Sigmoid colon (tissue), 7 donors: ENCODE measurements around the gene CR1. TPM values are rescaled to one million over a fixed set of nuclear protein-coding genes. Genes with fewer than 3 reads are reported as not detected.
"Not testable (repeated sequence)": the region's sequence is repeated elsewhere in the genome, so short reads cannot be mapped to it uniquely, and the experiment has no call there.

Experiments used
- DNase-seq: peaks from one replicate; pipeline ENCODE4 v3.0.0-alpha.2; 2019
- H3K27ac ChIP-seq, 4 donors: fragments of 200-600 bp; sonication (generic); one replicate each; pipeline ENCODE4 v1.5.1; 2016 to 2019; ENCODE audit warnings: mild to moderate bottlenecking in 1 of 4
- H3K27me3 ChIP-seq, 3 donors: fragments of 200-600 bp; sonication (generic); one replicate each; pipeline ENCODE4 v1.5.1; 2019; ENCODE audit warnings: mild to moderate bottlenecking in 1 of 3
- H3K36me3 ChIP-seq, 4 donors: fragments of 200-600 bp; sonication (generic); one replicate each; pipeline ENCODE4 v1.5.1; 2016 to 2019
- H3K4me1 ChIP-seq, 4 donors: fragments of 200-600 bp; sonication (generic); one replicate each; pipeline ENCODE4 v1.5.1; 2017 to 2019
- H3K4me3 ChIP-seq, 4 donors: fragments of 200-600 bp; sonication (generic); one replicate each; pipeline ENCODE4 v1.5.1; 2017 to 2019; ENCODE audit warnings: mild to moderate bottlenecking in 2 of 4, moderate library complexity in 1 of 4
- H3K9me3 ChIP-seq, 4 donors: fragments of 200-600 bp in 3 of 4; sonication (generic) in 3 of 4; one replicate each; pipeline versions ENCODE4 v1.5.1 to v1.6.1; 2013 to 2019
- EP300 ChIP-seq, 4 donors: sonication (generic); formaldehyde crosslinking; IDR thresholded peaks; one replicate each; pipeline ENCODE4 v1.6.1; 2017; ENCODE audit warnings: antibody characterized with exemption in 4 of 4
- POLR2A ChIP-seq, 2 donors: fragments of 450-650 bp; IDR thresholded peaks; one replicate each; pipeline ENCODE4 v1.6.1; 2016; ENCODE audit warnings: antibody characterized with exemption in 2 of 2, mild to moderate bottlenecking in 2 of 2, moderate library complexity in 2 of 2
- POLR2AphosphoS5 ChIP-seq, 4 donors: sonication (generic); formaldehyde crosslinking; IDR thresholded peaks; one replicate each; pipeline ENCODE4 v1.6.1; 2017; ENCODE audit warnings: antibody characterized with exemption in 4 of 4
- WGBS, 2 donors: extraction: QIAGEN DNeasy Blood & Tissue Kit; methylation state at CpG; one replicate each; pipeline ENCODE4 v1.1.7; 2013; 5-methylcytosine and 5-hydroxymethylcytosine counted together
- intact Hi-C: fragments of 100-400 bp; cut with DNase I; formaldehyde crosslinking; loops from one replicate; pipeline ENCODE4 v1.15.1; 2023
- polyA plus RNA-seq, 3 donors: library from polyadenylated mRNA; stranded (reverse); fragments of 200-250 nt; gene quantifications; one replicate each; pipeline ENCODE4 v1.2.3, GENCODE V29; 2013
- total RNA-seq, 4 donors: library from RNA; depleted of rRNA; stranded (reverse); fragments of >200 nt; gene quantifications; one replicate each; pipeline ENCODE4 v1.1.0, GENCODE V29; 2016
- TF ChIP-seq, protein P1 (sequence below), 4 experiments: fragments of 450-650 bp in 3 of 4; fragments of 200-600 bp in 1 of 4; IDR thresholded peaks; one replicate each; pipeline ENCODE4 v1.5.1; 2016 to 2019; ENCODE audit warnings: antibody characterized with exemption in 4 of 4, mild to moderate bottlenecking in 3 of 4, moderate library complexity in 2 of 4
- donor health status: healthy with polysubstance abuse.
- donor health status: Bipolar disorder and iron deficiency.
- donor health status: healthy.

CR1 gene
- total and polyA plus RNA-seq, 7 donors, result 0.46 to 11.5 (median 5.8) TPM

DNA sequence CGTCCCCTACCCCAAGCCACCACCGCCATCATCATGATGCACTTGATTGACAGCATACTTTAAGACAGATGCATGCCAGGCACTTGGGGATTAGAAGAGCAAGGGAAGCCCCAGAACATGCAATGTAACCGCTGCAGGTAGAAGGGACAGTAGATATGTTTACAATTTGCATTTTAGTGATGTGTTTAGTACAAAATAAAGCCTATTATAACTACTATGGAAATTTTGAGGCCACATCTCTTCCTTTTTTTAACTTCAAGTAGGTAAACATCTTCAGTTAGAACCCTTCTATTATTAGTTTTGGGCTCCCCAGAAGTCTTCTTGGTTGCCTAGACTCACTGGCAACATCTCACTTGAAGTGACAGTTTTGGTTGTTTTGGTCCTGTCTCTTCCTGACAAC, 174.2 kb downstream of the CR1 start:
- WGBS, 2 donors, result 64 to 79% methylated on average over 3 of the region's 3 CpGs
- Histone ChIP-seq H3K4me3 (no peak overlapping the region), H3K27me3 (peaks cover 11 to 56% (median 22%) of the 10 kb centered on the region in 3 donors), H3K4me1 (peaks cover 0 to 11% (median 7%) of the 10 kb centered on the region in 4 donors), H3K36me3 (no peaks in the 10 kb centered on the region), H3K9me3 (peaks cover 0 to 11% (median 0%) of the 10 kb centered on the region in 4 donors), H3K27ac (no peak overlapping the region)
- no peak for DNase-seq
- intact Hi-C loops, result no loop called here
- TF ChIP-seq POLR2A (IDR thresholded peaks at IDR 0.05) (no peak), POLR2AphosphoS5 (IDR thresholded peaks at IDR 0.05) (no peak), EP300 (IDR thresholded peaks at IDR 0.05) (no peak)
- TF ChIP-seq, protein P1, sequence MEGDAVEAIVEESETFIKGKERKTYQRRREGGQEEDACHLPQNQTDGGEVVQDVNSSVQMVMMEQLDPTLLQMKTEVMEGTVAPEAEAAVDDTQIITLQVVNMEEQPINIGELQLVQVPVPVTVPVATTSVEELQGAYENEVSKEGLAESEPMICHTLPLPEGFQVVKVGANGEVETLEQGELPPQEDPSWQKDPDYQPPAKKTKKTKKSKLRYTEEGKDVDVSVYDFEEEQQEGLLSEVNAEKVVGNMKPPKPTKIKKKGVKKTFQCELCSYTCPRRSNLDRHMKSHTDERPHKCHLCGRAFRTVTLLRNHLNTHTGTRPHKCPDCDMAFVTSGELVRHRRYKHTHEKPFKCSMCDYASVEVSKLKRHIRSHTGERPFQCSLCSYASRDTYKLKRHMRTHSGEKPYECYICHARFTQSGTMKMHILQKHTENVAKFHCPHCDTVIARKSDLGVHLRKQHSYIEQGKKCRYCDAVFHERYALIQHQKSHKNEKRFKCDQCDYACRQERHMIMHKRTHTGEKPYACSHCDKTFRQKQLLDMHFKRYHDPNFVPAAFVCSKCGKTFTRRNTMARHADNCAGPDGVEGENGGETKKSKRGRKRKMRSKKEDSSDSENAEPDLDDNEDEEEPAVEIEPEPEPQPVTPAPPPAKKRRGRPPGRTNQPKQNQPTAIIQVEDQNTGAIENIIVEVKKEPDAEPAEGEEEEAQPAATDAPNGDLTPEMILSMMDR (IDR thresholded peaks at IDR 0.05), result no peak

DNA sequence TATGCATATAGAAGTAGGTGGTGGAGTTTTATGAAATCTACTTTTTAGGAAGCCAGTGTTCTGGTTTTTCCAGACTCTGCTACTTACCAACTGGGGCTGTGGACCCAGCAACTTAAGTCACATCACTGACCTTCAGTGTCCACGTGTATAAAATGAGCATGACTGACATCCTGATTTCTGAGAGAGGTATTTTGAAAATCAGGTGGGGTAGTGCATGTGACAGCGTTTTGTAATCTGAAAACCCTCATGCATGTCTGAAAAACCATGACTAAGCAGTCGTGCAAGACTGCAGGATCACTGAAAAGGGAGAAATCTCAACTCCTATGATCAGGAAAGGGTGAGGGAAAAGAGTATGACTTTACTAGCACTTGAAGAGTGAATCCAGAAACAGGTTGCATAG, 175.0 kb downstream of the CR1 start:
- intact Hi-C loops, result no loop called here
- peaks cover 0 to 11% (median 7%) of the 10 kb centered on the region in 4 donors for H3K4me1 ChIP-seq
- H3K36me3 ChIP-seq, result no peaks in the 10 kb centered on the region
- peaks cover 11 to 54% (median 22%) of the 10 kb centered on the region in 3 donors for H3K27me3 ChIP-seq
- TF ChIP-seq, protein P1 (IDR thresholded peaks at IDR 0.05), result no peak
- no peak for DNase-seq
- H3K27ac ChIP-seq, result no peak overlapping the region
- H3K4me3 ChIP-seq, result no peak overlapping the region
- peaks cover 0 to 9% (median 0%) of the 10 kb centered on the region in 4 donors for H3K9me3 ChIP-seq
- 29 to 45% methylated on average over 3 of the region's 3 CpGs for WGBS, 2 donors

DNA sequence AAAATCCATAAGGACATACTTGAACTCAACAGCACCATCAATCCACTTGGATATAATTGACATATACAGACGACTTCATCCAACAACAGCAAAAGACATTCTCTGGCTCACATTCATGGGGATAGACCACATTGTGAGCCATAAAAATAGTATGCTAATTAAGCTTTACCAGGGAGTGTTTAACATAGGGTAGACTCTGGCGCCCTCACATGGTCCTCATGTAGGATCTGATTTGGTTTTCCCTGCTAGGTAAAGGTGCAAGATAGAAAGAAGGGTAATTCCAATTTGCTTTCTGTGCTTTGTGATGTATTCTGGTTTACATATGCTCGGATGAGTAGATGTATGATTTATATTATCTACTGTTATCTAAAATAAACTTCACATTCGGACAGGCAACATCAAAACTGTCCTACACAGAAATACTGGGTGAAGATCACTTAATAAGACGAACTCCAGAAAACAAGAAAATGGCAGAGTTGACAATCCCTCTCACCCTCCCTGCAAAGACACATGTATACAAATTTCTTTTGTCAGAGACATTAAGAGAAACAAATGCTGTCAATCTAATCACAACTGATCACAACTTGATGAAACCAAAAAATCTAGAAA, 176.7 kb downstream of the CR1 start:
- H3K4me1 ChIP-seq, result peaks cover 0 to 11% (median 7%) of the 10 kb centered on the region in 4 donors
- DNase-seq, result no peak
- no peaks in the 10 kb centered on the region for H3K9me3 ChIP-seq
- H3K27me3 ChIP-seq, result peaks cover 11 to 37% (median 22%) of the 10 kb centered on the region in 3 donors
- intact Hi-C loops, result no loop called here
- 20 to 26% methylated on average over 5 of the region's 5 CpGs for WGBS, 2 donors
- no peak overlapping the region for H3K27ac ChIP-seq
- TF ChIP-seq EP300 (IDR thresholded peaks at IDR 0.05) (no peak), POLR2A (IDR thresholded peaks at IDR 0.05) (no peak), POLR2AphosphoS5 (IDR thresholded peaks at IDR 0.05) (no peak)
- TF ChIP-seq, protein P1 (IDR thresholded peaks at IDR 0.05), result no peak
- H3K36me3 ChIP-seq, result no peaks in the 10 kb centered on the region
- no peak overlapping the region for H3K4me3 ChIP-seq

DNA sequence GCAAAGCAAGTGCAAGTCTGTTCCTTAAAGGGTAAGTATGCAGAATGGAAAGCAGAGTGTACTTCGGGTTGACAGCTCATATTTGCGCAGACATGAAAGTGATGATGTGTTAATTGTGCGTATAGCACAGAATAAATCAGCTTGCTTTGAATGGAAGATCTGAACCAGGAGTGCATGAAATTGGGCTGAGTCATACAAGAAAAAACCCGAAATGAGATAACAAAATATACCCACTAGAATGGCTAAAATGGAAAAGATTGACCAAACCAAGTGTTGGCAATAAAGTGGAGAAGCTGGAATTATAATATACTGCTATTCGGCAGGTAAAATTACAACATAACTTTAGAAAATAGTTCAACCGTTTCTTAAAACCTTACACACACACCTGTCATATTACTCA, 177.4 kb downstream of the CR1 start:
- H3K4me3 ChIP-seq, result no peak overlapping the region
- WGBS, 2 donors, result 58 to 73% methylated on average over 6 of the region's 6 CpGs
- H3K27ac ChIP-seq, result no peak overlapping the region
- no peak for TF ChIP-seq POLR2AphosphoS5 (IDR thresholded peaks at IDR 0.05)
- TF ChIP-seq POLR2A (IDR thresholded peaks at IDR 0.05), result no peak
- TF ChIP-seq, protein P1 (IDR thresholded peaks at IDR 0.05), result no peak
- TF ChIP-seq EP300 (IDR thresholded peaks at IDR 0.05), result no peak
- no peak for DNase-seq
- peaks cover 0 to 11% (median 7%) of the 10 kb centered on the region in 4 donors for H3K4me1 ChIP-seq
- H3K9me3 ChIP-seq, result no peaks in the 10 kb centered on the region
- no peaks in the 10 kb centered on the region for H3K36me3 ChIP-seq
- H3K27me3 ChIP-seq, result peaks cover 11 to 31% (median 22%) of the 10 kb centered on the region in 3 donors
- intact Hi-C loops, result no loop called here

DNA sequence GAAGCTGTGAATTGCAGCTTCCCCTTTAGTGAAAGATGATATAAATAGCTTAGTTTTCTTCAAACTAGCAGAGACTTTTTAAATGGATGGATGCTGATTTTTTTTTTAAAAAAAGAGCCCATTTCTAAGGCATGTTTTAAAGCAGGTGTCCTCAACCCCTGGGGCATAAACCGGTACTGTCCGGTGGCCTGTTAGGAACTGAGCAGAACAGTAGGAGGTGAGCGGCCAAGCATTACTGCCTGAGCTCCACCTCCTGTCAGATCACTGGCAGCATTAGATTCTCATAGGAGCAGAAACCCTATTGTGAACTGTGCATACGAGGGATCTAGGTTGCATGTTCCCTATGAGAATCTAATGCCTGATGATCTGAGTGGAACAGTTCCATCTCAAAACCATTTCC, 180.2 kb downstream of the CR1 start:
- Histone ChIP-seq H3K9me3 (no peaks in the 10 kb centered on the region), H3K27ac (no peak overlapping the region), H3K27me3 (peaks cover 0 to 4% (median 0%) of the 10 kb centered on the region in 3 donors), H3K4me1 (no peaks in the 10 kb centered on the region), H3K4me3 (no peak overlapping the region), H3K36me3 (no peaks in the 10 kb centered on the region)
- 74 to 92% methylated on average over 4 of the region's 4 CpGs for WGBS, 2 donors
- no peak for DNase-seq
- TF ChIP-seq POLR2AphosphoS5 (IDR thresholded peaks at IDR 0.05) (no peak), EP300 (IDR thresholded peaks at IDR 0.05) (no peak), POLR2A (IDR thresholded peaks at IDR 0.05) (no peak)
- TF ChIP-seq, protein P1 (IDR thresholded peaks at IDR 0.05), result no peak
- intact Hi-C loops, result no loop called here

DNA sequence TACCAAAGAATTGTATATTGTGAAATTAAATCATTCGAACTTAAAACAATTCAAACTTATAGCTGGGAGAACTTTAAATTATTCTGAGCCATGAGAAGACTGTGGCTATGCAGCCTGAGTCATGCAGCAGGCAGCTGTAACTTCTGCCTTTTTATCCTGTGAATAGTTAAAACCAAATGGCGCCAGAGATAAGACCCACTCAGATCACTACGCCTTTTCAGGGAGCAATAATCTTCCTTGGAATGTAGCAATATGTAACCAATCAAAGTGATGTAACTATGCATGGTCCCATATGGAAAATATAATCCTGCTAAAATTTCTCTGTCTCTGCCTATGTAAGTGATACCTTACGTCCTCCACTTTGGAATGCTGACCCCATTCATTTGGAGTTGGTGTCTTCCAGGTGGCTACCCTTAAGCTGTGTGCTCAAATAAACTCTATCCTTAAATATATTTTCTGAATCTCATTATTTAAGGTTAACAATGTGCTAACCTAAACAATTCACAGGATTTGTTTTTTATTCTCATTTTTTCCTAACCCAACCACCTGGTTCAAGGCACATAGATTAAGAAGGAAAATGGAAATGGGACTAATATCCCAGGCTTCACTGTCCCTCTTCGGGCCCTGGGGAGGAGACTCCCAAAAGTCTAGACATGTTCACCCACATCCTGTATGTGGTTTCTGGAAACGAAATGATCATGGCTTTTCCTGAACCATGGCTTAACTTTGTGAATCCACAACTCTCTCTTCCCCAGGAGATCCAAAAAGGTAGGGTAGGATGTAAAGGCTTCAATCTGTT, 184.8 kb downstream of the CR1 start:
- WGBS, 2 donors, result 72 to 73% methylated on average over 6 of the region's 6 CpGs
- H3K4me1 ChIP-seq, H3K27me3 ChIP-seq, DNase-seq, intact Hi-C loops, H3K9me3 ChIP-seq, H3K4me3 ChIP-seq, H3K36me3 ChIP-seq, H3K27ac ChIP-seq: not testable (repeated sequence)
